H9 (cell line): ENCODE measurements around the gene CDK5R2. TPM values are rescaled to one million over a fixed set of nuclear protein-coding genes. Genes with fewer than 3 reads are reported as not detected.

ENCODE experiments used
- DNase-seq: peaks from one replicate; pipeline ENCODE4 v3.0.0-alpha.2; 2017
- H2AFZ ChIP-seq: one replicate; pipeline ENCODE4 v1.6.1; 2013; ENCODE audit warnings: mild to moderate bottlenecking, low read length, control low read depth, moderate library complexity
- H2AK5ac ChIP-seq: 2 replicates; pipeline ENCODE4 v1.6.1; 2013; ENCODE audit warnings: low read length, control low read depth, mixed read lengths; ENCODE audit not compliant: insufficient read length
- H2BK120ac ChIP-seq: one replicate; pipeline ENCODE4 v1.6.1; 2013; ENCODE audit warnings: low read depth, mild to moderate bottlenecking, low read length, control low read depth, inconsistent platforms; ENCODE audit not compliant: poor library complexity, severe bottlenecking
- H2BK12ac ChIP-seq: 2 replicates; pipeline ENCODE4 v1.6.1; 2013; ENCODE audit warnings: low read length, control low read depth, mixed read lengths, low read depth; ENCODE audit not compliant: insufficient read length
- H2BK15ac ChIP-seq: 2 replicates; pipeline ENCODE4 v1.6.1; 2013; ENCODE audit warnings: low read depth, low read length, control low read depth
- H2BK20ac ChIP-seq: one replicate; pipeline ENCODE4 v1.6.1; 2013; ENCODE audit warnings: low read depth, mild to moderate bottlenecking, low read length, control low read depth, inconsistent platforms; ENCODE audit not compliant: poor library complexity, severe bottlenecking
- H2BK5ac ChIP-seq: 2 replicates; pipeline ENCODE4 v1.6.1; 2013; ENCODE audit warnings: low read length, control low read depth, mixed read lengths; ENCODE audit not compliant: insufficient read length
- H3K14ac ChIP-seq: 2 replicates; pipeline ENCODE4 v1.6.1; 2013; ENCODE audit warnings: low read length, control low read depth; ENCODE audit not compliant: insufficient read depth
- H3K18ac ChIP-seq: 2 replicates; pipeline ENCODE4 v1.6.1; 2013; ENCODE audit warnings: low read depth, mild to moderate bottlenecking, mixed read lengths, low read length, control low read depth; ENCODE audit not compliant: insufficient read length
- H3K23ac ChIP-seq: 2 replicates; pipeline ENCODE4 v1.6.1; 2013; ENCODE audit warnings: low read length, control low read depth, mixed read lengths, low read depth; ENCODE audit not compliant: insufficient read length
- H3K23me2 ChIP-seq: 2 replicates; pipeline ENCODE4 v1.6.1; 2013; ENCODE audit warnings: low read depth, mild to moderate bottlenecking, mixed read lengths, low read length, control low read depth; ENCODE audit not compliant: insufficient read length, poor library complexity, severe bottlenecking
- H3K27ac ChIP-seq: 2 replicates; pipeline ENCODE4 v1.5.1; 2013; ENCODE audit warnings: low read length, control low read depth, mixed read lengths, low read depth; ENCODE audit not compliant: insufficient read length
- H3K27me3 ChIP-seq: 2 replicates; pipeline ENCODE4 v1.6.1; 2013; ENCODE audit warnings: low read length, control low read depth, inconsistent platforms; ENCODE audit not compliant: insufficient read depth
- H3K4ac ChIP-seq: 2 replicates; pipeline ENCODE4 v1.6.1; 2013; ENCODE audit warnings: low read depth, mild to moderate bottlenecking, control low read depth, inconsistent platforms, low read length, moderate library complexity
- H3K4me1 ChIP-seq: 2 replicates; pipeline ENCODE4 v1.6.1; 2013; ENCODE audit warnings: low read length, control low read depth, inconsistent platforms; ENCODE audit not compliant: insufficient read depth
- H3K4me2 ChIP-seq: 2 replicates; pipeline ENCODE4 v1.6.1; 2013; ENCODE audit warnings: low read length, control low read depth, mixed read lengths; ENCODE audit not compliant: insufficient read length, insufficient read depth
- H3K56ac ChIP-seq: 2 replicates; pipeline ENCODE4 v1.6.1; 2013; ENCODE audit warnings: low read depth, mild to moderate bottlenecking, mixed read lengths, low read length, control low read depth; ENCODE audit not compliant: insufficient read length
- H3K79me1 ChIP-seq: 2 replicates; pipeline ENCODE4 v1.6.1; 2013; ENCODE audit warnings: low read depth, mild to moderate bottlenecking, moderate library complexity, low read length, control low read depth, inconsistent platforms; ENCODE audit not compliant: insufficient read depth, poor library complexity, severe bottlenecking
- H3K79me2 ChIP-seq: 2 replicates; pipeline ENCODE4 v1.6.1; 2013; ENCODE audit warnings: low read length, control low read depth, inconsistent platforms; ENCODE audit not compliant: insufficient read depth
- H3K9ac ChIP-seq: 2 replicates; pipeline ENCODE4 v1.6.1; 2013; ENCODE audit warnings: low read length, control low read depth, mixed read lengths; ENCODE audit not compliant: insufficient read length; ENCODE audit errors: extremely low read depth
- H3K9me3 ChIP-seq: one replicate; pipeline ENCODE4 v1.6.1; 2013; ENCODE audit warnings: low read depth, low read length, inconsistent platforms; ENCODE audit not compliant: control insufficient read depth
- H3T11ph ChIP-seq: one replicate; pipeline ENCODE4 v1.6.1; 2013; ENCODE audit warnings: mild to moderate bottlenecking, low read length, control low read depth, inconsistent platforms
- H4K20me1 ChIP-seq: one replicate; pipeline ENCODE4 v1.6.1; 2013; ENCODE audit not compliant: control insufficient read depth, insufficient read length, insufficient read depth
- H4K5ac ChIP-seq: 2 replicates; pipeline ENCODE4 v1.6.1; 2013; ENCODE audit warnings: low read depth, mild to moderate bottlenecking, mixed read lengths, low read length, control low read depth; ENCODE audit not compliant: insufficient read length
- H4K8ac ChIP-seq: replicated peaks from 2 replicates; pipeline ENCODE4 v1.6.1; 2013; ENCODE audit warnings: low read length, control low read depth, mixed read lengths, low read depth; ENCODE audit not compliant: insufficient read length
- H4K91ac ChIP-seq: 2 replicates; pipeline ENCODE4 v1.6.1; 2013; ENCODE audit warnings: low read depth, mild to moderate bottlenecking, moderate library complexity, mixed read lengths, low read length, control low read depth; ENCODE audit not compliant: insufficient read length
- H3K27ac Mint-ChIP-seq, 3 experiments: 2 replicates in 2 of 3; 3 replicates in 1 of 3; pipeline ENCODE4 v1.8.0; 2020 to 2021; ENCODE audit warnings: mixed read lengths in 3 of 3, mild to moderate bottlenecking in 1 of 3, moderate library complexity in 1 of 3
- H3K27me3 Mint-ChIP-seq: 2 replicates; pipeline ENCODE4 v1.8.0; 2021; ENCODE audit warnings: low read depth, mild to moderate bottlenecking, moderate library complexity, mixed read lengths
- H3K36me3 Mint-ChIP-seq, 3 experiments: 2 replicates in 2 of 3; 3 replicates in 1 of 3; pipeline ENCODE4 v1.8.0; 2020 to 2021; ENCODE audit warnings: low read depth in 3 of 3, mixed read lengths in 3 of 3; ENCODE audit not compliant: insufficient read depth in 1 of 3
- H3K4me1 Mint-ChIP-seq, 2 experiments: 2 replicates each; pipeline ENCODE4 v1.8.0; 2020; ENCODE audit warnings: mixed read lengths in 2 of 2
- H3K4me3 Mint-ChIP-seq, 2 experiments: 2 replicates in 1 of 2; 3 replicates in 1 of 2; pipeline ENCODE4 v1.8.0; 2020 to 2021; ENCODE audit warnings: mild to moderate bottlenecking in 2 of 2, mixed read lengths in 2 of 2, moderate library complexity in 1 of 2
- H3K9me3 Mint-ChIP-seq, 2 experiments: 2 replicates in 1 of 2; 3 replicates in 1 of 2; pipeline ENCODE4 v1.8.0; 2020; ENCODE audit warnings: mild to moderate bottlenecking in 2 of 2, mixed read lengths in 2 of 2, moderate library complexity in 1 of 2
- WGBS: extraction: QIAGEN DNeasy Blood & Tissue Kit; methylation state at CpG from one replicate; pipeline ENCODE4 v1.1.7; 2013; ENCODE audit warnings: missing lambda C conversion rate, low lambda C conversion rate, mixed read lengths; ENCODE audit not compliant: insufficient read length; ENCODE audit errors: extremely low coverage; 5-methylcytosine and 5-hydroxymethylcytosine counted together
- total RNA-seq: library from RNA; stranded (reverse); gene quantifications from 2 replicates; pipeline ENCODE4 v1.2.1, GENCODE V29; 2021
- TF ChIP-seq, protein P1 (sequence below): fragments of 200-600 bp; sonication (generic); conservative IDR thresholded peaks from 3 replicates; pipeline ENCODE4 v1.8.0; 2021; ENCODE audit warnings: antibody characterized with exemption, mild to moderate bottlenecking

The CDK5R2 gene
- total RNA-seq, 1 experiment from 2014 or later, result 0.26 TPM

DNA sequence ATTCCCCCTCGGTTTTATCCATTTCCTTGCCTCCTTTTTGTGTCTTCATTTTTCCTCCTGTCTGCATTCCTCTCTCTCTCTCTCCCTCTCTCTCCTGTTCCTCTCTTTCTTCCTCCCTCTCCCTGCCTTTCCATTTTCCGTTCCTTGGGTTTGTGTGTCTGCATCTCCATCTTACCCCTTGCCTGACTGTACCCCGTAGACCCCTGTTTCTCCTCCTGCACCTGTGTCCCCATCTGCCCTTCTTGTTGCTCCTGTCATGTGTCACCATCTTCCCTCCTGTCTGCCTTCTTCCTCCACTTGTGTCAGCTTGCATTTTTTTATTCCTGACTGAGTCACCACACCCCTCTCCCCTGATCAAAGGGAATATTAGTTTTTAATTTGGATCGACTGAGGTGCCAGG is 1.8 kb downstream of the CDK5R2 start:
- Histone ChIP-seq H2AK5ac (no peak overlapping the region), H4K91ac (no peak overlapping the region), H3K4ac (no peak overlapping the region), H4K20me1 (no peaks in the 10 kb centered on the region), H3K23ac (no peak overlapping the region), H3K4me2 (peak overlapping the region; percentile 4), H2AFZ (no peak overlapping the region), H4K8ac (no peak overlapping the region), H3K79me2 (no peaks in the 10 kb centered on the region), H3K4me1 (peaks cover 4% of the 10 kb centered on the region; the same call in 1 of the 2 replicates), H3T11ph (no peak overlapping the region), H3K56ac (no peak overlapping the region), H3K79me1 (no peaks in the 10 kb centered on the region), H2BK12ac (no peak overlapping the region), H2BK20ac (no peak overlapping the region), H3K9ac (no peak overlapping the region), H2BK120ac (no peak overlapping the region), H2BK5ac (no peak overlapping the region), H3K18ac (no peak overlapping the region), H3K27ac (no peak overlapping the region), H3K9me3 (no peaks in the 10 kb centered on the region), H3K23me2 (peaks cover 16% of the 10 kb centered on the region), H4K5ac (no peak overlapping the region), H3K14ac (no peak overlapping the region), H3K27me3 (peaks cover 20% of the 10 kb centered on the region), H2BK15ac (no peak overlapping the region)
- Mint-ChIP-seq H3K27ac (no peak overlapping the region), H3K4me3 (peak overlapping the region; percentile 32 to 74; a peak in 4 of 5 replicates), H3K27me3 (peaks cover 65% of the 10 kb centered on the region), H3K36me3 (no peaks in the 10 kb centered on the region; a peak in 3 of 7 replicates), H3K4me1 (peaks cover 23 to 35% of the 10 kb centered on the region in 2 experiments), H3K9me3 (peaks cover 0 to 2% of the 10 kb centered on the region in 2 experiments; a peak in 2 of 5 replicates)
- DNase-seq, result no peak
- WGBS, result no CpG with 5 or more reads among the region's 4 CpGs
- TF ChIP-seq, protein P1, sequence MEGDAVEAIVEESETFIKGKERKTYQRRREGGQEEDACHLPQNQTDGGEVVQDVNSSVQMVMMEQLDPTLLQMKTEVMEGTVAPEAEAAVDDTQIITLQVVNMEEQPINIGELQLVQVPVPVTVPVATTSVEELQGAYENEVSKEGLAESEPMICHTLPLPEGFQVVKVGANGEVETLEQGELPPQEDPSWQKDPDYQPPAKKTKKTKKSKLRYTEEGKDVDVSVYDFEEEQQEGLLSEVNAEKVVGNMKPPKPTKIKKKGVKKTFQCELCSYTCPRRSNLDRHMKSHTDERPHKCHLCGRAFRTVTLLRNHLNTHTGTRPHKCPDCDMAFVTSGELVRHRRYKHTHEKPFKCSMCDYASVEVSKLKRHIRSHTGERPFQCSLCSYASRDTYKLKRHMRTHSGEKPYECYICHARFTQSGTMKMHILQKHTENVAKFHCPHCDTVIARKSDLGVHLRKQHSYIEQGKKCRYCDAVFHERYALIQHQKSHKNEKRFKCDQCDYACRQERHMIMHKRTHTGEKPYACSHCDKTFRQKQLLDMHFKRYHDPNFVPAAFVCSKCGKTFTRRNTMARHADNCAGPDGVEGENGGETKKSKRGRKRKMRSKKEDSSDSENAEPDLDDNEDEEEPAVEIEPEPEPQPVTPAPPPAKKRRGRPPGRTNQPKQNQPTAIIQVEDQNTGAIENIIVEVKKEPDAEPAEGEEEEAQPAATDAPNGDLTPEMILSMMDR, result no peak
